Right kidney (tissue), 1 donor: Measurements from ENCODE around the gene ZFPM1.

Experiments
- DNase-seq: peaks from one replicate; pipeline ENCODE4 v3.0.0-alpha.2; 2016

The ZFPM1 gene

GRCh38 chr16:88569985-88570690 is 117.1 kb downstream of the ZFPM1 start, which contains the start of gene ZC3H18:
ZC3H18 (plus strand) TSS chr16:88570403; CDS start chr16:88577124, 6,721 bp downstream.
- DNase-seq = peak; percentile 91

DNA sequence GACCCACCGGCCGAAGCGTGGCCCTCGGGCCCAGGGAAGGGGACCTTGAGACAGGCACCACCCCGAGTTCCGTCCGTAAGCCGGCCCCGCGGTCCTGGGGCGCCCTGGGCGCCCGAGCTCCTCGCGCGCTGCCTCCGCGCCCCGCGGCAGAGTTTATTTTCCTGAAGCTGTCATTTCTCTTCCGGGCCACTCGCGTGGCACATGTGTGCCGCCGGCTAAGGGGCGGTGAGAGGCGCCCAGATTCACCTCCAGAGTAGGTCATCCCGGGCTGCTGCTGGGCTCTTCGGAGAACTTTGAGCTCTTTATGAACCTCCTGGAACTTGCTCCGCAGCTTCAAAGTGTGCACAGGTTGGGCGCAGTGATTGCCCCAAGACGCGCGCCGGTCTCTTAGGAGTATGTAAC is 117.6 kb downstream of the ZFPM1 start:
- no peak for DNase-seq

GRCh38 chr16:88575251-88575650 is 122.2 kb downstream of the ZFPM1 start:
- DNase-seq = no peak

DNA sequence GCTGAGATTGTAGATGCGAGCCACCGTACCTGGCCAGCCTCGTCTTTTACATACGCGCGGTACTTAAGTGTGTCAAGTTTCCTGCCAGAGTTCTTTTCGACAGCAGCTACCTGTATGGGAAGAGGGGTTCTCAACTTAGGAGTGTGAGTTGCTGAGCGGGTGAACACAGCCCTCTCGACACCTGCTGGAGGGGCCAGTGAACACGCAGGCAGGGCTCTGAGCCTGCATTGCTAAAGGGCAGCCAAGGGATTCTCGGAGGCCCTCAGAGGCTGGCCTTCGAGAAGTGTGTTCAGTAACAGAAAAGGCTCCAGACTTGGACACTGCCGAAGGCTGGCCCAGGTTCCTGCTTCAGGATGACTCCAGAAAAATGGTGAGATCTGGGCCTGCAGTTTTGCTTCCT is 123.2 kb downstream of the ZFPM1 start:
- no peak for DNase-seq

- no peak for DNase-seq
Observed at GRCh38 chr16:88577166-88577565, 124.1 kb downstream of the ZFPM1 start.

DNA sequence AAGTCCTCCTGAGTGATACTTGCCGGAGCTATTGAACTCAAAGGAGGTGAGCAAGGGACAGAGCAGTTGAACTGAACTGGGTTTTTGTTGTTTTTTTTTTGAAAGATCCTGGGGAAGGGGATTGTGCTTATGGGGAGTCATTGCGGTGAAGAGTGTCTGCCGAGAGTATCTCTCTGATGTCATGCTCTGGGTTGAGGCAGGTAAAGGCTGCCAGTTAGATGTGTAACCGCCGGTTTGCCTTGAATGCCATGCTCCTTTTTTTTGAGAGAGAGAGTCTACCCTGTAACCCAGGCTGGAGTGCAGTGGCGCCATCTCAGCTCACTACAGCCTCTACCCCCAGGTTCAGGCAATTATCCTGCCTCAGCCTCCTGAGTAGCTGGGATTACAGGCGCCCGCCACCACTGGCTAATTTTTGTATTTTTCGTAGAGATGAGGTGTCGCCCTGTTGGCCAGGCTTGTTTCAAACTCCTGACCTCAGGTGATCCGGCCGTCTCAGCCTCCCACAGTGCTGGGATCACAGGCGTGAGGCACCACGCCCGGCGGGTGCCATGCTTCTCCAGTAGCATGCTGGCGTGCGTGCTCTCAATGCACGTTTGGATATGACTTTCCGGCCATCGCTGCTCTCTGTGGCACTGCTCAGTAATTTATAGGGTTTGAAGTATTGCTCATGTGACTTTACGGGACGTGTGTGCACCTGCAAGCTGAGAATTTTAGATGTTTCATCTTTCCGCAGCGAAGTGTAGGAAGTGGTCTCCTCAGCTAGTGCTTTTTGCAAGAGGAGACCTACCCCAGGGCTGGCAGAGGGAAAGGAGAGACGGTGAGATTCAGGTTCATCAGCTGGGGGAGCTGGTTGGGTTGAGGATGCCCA is 125.6 kb downstream of the ZFPM1 start:
- no peak for DNase-seq

- DNase-seq = no peak
Observed at GRCh38 chr16:88580371-88580770, 127.3 kb downstream of the ZFPM1 start.

DNA sequence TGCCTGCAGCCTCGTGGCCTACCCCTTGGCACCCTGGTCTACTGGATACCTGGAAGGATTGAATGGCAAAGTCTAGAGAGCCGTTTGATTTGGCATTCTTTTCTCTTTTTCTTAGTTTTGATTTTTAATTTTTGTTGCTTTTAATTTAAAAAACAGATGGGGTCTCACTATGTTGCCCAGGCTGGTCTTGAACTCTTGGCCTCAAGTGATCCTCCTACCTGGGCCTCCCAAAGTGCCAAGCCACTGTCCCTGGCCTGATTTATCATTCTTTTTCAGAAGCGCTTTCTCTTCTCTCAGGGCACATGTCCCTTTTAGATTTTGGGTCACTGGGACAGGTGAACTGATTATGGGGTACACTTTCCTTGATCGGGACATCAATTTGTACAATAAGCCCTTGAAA is 128.0 kb downstream of the ZFPM1 start:
- no peak for DNase-seq

DNA sequence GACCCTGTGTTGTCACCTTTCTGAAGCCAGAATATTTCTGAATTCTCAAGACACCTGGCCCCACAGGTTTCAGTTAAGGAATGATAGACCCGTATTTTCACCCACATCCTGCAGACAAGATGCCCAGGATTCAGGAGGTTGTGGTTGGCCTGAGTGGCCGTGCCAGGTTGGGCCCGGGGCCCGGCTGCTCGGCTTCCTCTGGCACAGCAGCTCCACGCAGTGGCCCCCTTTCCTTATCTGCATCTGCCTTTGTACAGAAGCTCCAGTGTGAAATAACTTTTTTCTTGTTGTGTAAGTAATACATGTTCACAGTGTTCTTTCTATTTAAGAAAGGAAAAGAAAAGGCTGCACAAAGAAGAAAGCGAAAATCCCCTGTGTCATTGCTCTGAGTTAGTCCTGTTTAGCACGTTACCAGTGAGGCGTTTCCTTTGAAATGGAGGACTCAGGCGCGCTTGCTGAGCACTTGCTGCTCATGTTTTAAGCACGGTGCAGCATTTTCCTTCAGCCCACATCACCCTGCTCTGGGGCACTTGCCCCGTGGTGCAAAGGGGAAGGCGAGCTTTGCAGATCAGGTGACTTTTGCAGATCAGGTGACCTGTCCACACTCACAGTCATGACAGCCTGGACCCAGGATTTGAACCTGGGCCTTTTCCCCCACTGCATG is 130.0 kb downstream of the ZFPM1 start:
- DNase-seq = no peak

GRCh38 chr16:88584676-88585075 is 131.6 kb downstream of the ZFPM1 start:
- DNase-seq = no peak

- DNase-seq = no peak
Observed at GRCh38 chr16:88585269-88585668, 132.2 kb downstream of the ZFPM1 start.

DNA sequence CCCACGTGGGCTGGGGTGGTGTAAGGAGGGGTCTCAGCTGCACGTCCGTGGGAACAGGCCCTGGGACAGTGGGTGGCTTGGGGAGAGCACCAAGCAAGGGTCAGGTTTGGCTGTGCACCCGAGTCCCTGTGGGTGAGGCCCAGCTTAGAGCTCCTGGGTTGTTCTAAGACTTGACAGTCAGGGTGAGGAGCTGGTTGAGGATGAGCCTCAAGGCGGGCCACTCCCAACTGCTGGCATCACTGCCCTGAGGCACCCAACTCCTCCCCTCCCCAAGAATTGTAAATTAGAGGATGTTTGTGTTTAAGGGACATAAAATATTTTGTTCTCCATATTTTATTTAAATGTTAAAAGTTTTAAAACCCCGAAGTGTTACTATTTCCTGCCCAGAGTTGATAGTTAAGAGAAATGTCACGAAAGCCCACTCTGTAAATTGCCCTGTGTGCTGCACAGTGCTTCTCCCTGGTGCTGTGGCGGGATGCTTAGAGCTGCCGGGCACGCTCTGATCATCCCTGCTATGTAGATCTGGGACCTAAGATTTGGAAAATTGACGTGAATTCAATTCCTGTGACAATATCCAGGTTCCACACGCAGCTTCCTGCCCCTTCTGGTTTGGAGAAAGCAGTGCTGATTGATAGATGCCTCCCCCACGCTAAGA is 133.0 kb downstream of the ZFPM1 start:
- DNase-seq = no peak
